Calu3 (cell line): ENCODE data around the gene GYPC. TPM values are rescaled to one million over a fixed set of nuclear protein-coding genes. Genes with fewer than 3 reads are reported as not detected.

Experiments
- BruUV-seq: library from RNA; stranded (reverse); fragments of 400-500 nt; replicated peaks from 2 replicates; lab custom pipeline; 2021; lab: Mats Ljungman, UMichigan
- CTCF ChIA-PET: fragments of 300-600 bp; sonication (Branson Sonifier 250); formaldehyde crosslinking; loops from one replicate; lab custom pipeline; 2022; ENCODE audit warnings: antibody characterized with exemption; lab: Charles Lee
- DNase-seq: peaks from one replicate; pipeline ENCODE4 v3.0.0; 2022
- H3K27ac Mint-ChIP-seq: one replicate; pipeline ENCODE4 v1.8.0; 2022; ENCODE audit warnings: mixed read lengths; ENCODE audit not compliant: unreplicated experiment
- H3K27me3 Mint-ChIP-seq: one replicate; pipeline ENCODE4 v1.8.0; 2022; ENCODE audit warnings: mixed read lengths; ENCODE audit not compliant: unreplicated experiment
- H3K36me3 Mint-ChIP-seq: one replicate; pipeline ENCODE4 v1.8.0; 2022; ENCODE audit warnings: mild to moderate bottlenecking, moderate library complexity, mixed read lengths; ENCODE audit not compliant: insufficient read depth, unreplicated experiment
- H3K4me1 Mint-ChIP-seq: one replicate; pipeline ENCODE4 v1.8.0; 2022; ENCODE audit warnings: mild to moderate bottlenecking, low read depth, mixed read lengths; ENCODE audit not compliant: unreplicated experiment
- H3K4me3 Mint-ChIP-seq: one replicate; pipeline ENCODE4 v1.8.0; 2022; ENCODE audit warnings: mild to moderate bottlenecking, low read depth, moderate library complexity, mixed read lengths; ENCODE audit not compliant: unreplicated experiment
- H3K9me3 Mint-ChIP-seq: one replicate; pipeline ENCODE4 v1.8.0; 2022; ENCODE audit warnings: low read depth, mixed read lengths; ENCODE audit not compliant: unreplicated experiment
- intact Hi-C: fragments of 100-400 bp; cut with micrococcal nuclease; formaldehyde crosslinking; loops from one replicate; pipeline ENCODE4 v1.10.0; 2022; ENCODE audit not compliant: unreplicated experiment
- total RNA-seq: library from RNA; stranded (reverse); gene quantifications from 2 replicates; pipeline ENCODE4 v1.2.3, GENCODE V29; 2022
- TF ChIP-seq, protein P1 (sequence below): fragments of 200-600 bp; IDR thresholded peaks from one replicate; pipeline ENCODE4 v1.8.0; 2022; ENCODE audit warnings: antibody characterized with exemption; ENCODE audit not compliant: unreplicated experiment

GYPC gene
- total RNA-seq, 1 experiment from 2014 or later = not detected

DNA sequence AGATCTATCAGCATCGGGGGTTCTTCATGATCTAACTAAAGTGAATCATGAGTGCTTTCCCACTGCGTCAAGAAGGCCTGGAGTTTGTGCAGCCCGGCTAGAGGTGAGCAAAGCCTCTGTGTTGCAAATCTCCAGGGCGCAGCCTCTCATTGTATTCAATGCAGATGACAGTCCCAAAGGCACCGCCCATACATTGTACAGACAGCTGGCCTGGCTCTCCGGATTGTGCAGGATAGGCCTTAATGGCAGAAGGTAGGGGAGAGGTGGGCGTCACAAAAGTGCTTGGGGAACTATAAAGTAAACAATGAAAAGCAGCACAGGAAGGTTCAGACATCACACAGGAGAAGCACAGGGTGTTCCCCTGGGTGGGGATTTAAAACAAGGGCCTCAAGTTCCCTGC, 907 bp upstream of the GYPC start:
- no peak overlapping the region for H3K4me3 Mint-ChIP-seq
- TF ChIP-seq, protein P1, sequence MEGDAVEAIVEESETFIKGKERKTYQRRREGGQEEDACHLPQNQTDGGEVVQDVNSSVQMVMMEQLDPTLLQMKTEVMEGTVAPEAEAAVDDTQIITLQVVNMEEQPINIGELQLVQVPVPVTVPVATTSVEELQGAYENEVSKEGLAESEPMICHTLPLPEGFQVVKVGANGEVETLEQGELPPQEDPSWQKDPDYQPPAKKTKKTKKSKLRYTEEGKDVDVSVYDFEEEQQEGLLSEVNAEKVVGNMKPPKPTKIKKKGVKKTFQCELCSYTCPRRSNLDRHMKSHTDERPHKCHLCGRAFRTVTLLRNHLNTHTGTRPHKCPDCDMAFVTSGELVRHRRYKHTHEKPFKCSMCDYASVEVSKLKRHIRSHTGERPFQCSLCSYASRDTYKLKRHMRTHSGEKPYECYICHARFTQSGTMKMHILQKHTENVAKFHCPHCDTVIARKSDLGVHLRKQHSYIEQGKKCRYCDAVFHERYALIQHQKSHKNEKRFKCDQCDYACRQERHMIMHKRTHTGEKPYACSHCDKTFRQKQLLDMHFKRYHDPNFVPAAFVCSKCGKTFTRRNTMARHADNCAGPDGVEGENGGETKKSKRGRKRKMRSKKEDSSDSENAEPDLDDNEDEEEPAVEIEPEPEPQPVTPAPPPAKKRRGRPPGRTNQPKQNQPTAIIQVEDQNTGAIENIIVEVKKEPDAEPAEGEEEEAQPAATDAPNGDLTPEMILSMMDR = no peak
- H3K36me3 Mint-ChIP-seq = no peaks in the 10 kb centered on the region
- no TSS peak for BruUV-seq
- no peaks in the 10 kb centered on the region for H3K4me1 Mint-ChIP-seq
- H3K27me3 Mint-ChIP-seq = no peaks in the 10 kb centered on the region
- DNase-seq = no peak
- no peak overlapping the region for H3K27ac Mint-ChIP-seq
- H3K9me3 Mint-ChIP-seq = peaks cover 7% of the 10 kb centered on the region
- intact Hi-C loops = no loop called here
- CTCF ChIA-PET = no interaction called here

DNA sequence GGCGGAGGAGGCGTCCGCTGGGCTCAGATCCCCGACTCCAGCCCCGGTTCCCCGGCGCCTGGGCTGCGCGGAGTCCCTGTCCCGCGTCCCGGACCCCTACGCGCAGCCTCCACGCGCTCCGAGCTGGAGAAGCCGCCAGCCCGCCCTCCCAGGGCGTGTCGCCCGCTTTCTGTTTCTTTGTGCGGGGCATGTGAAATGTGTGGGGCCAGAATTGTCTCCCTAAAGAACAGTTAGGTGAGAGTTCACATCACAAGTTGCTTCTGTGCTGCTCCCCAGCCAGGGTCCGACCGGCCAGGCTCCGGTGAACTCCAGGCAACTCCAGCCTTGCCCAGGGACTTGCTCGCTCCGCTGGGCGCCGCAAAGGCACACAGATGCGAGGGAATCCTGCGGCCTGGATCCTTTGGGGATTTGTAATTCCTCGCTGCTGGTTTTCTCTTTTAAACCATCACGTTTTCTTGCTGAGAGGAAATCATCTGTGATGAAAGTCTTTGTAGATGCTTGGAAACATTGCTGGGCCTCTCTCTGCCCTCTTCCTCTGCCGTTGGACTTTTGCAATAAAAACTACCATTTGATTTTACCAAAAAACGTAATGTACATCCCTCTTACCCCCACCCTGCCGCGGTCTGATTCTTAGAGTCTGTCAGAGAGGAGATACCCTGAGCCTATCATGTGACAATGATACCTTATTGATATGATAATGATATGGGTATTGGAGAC, 631 bp downstream of the GYPC start:
- TF ChIP-seq, protein P1 = no peak
- no peak for DNase-seq
- Mint-ChIP-seq H3K27ac (no peak overlapping the region), H3K4me3 (no peak overlapping the region), H3K27me3 (no peaks in the 10 kb centered on the region), H3K9me3 (peaks cover 4% of the 10 kb centered on the region), H3K36me3 (no peaks in the 10 kb centered on the region), H3K4me1 (no peaks in the 10 kb centered on the region)
- intact Hi-C loops = no loop called here
- CTCF ChIA-PET = interaction anchor here (1.2 kb wide), 1 partner anchor 31 kb away, joined by 3 read pairs; no protein-coding TSS in a partner anchor
- BruUV-seq = no TSS peak

DNA sequence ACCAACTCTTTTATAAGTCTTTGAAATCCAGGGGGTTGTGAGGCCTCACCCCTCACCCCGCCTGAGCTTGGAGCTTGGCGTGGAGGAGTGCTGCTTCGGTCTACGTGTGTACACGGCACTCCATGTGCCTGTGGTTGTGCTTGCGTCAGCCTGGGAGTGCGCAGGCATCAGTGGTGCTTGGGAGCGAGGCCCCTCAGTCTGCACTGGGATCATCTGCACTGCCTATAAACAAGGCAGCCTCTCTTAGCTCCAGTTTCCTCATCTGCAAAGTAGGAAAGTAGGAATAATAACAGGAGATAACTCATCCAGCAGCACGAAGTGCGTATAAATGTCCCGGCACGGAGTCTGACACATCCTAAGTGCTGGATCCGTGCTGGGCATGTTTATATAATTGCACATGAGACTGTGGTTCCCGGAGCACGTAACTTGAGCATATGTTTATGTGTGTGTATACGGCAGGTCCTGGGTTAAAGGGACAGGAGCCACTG, 1.2 kb downstream of the GYPC start:
- H3K4me3 Mint-ChIP-seq = no peak overlapping the region
- BruUV-seq = no TSS peak
- no peak for DNase-seq
- intact Hi-C loops = no loop called here
- H3K4me1 Mint-ChIP-seq = no peaks in the 10 kb centered on the region
- H3K36me3 Mint-ChIP-seq = no peaks in the 10 kb centered on the region
- no peaks in the 10 kb centered on the region for H3K27me3 Mint-ChIP-seq
- H3K27ac Mint-ChIP-seq = no peak overlapping the region
- peaks cover 4% of the 10 kb centered on the region for H3K9me3 Mint-ChIP-seq
- CTCF ChIA-PET = no interaction called here
- TF ChIP-seq, protein P1 = no peak

DNA sequence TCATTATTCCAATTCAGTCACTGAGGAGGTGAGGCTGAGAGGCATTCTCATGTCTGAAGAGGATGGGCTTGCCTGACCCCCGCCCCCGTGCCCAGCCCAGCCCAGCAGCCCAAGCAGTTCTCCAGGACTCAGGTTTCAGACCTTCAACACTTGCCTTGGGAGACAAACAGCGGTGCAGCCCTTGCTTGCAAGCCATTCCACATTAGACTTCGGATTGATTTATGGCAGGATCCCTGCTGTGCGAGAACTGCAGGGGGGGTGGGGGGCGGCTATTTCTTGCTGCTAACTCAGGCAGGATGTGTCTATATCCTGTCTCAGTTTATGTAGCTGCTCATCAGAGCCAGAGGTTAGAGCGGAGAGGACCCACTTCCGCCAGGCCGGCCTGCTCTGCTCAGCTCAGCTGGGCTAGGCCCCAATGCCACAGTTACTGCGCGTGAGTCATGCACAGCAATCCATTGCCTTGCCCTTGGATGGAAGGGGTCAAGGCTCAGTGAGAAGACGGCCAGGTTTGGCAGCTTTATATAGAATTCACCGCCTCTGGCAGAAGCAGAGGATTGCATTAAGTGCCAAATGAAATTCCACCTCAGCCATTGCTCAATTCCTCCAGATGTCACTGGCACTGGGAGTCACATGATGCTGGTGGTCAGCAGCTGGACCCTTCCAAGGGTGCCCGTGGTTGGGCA, 1.8 kb downstream of the GYPC start:
- CTCF ChIA-PET = no interaction called here
- TF ChIP-seq, protein P1 = no peak
- intact Hi-C loops = no loop called here
- H3K4me1 Mint-ChIP-seq = no peaks in the 10 kb centered on the region
- BruUV-seq = no TSS peak
- peak; percentile 45 for DNase-seq
- no peak overlapping the region for H3K4me3 Mint-ChIP-seq
- H3K27ac Mint-ChIP-seq = no peak overlapping the region
- no peaks in the 10 kb centered on the region for H3K36me3 Mint-ChIP-seq
- H3K9me3 Mint-ChIP-seq = peaks cover 4% of the 10 kb centered on the region
- H3K27me3 Mint-ChIP-seq = no peaks in the 10 kb centered on the region
